ENCODE measurements around the gene CHD6.

DNA sequence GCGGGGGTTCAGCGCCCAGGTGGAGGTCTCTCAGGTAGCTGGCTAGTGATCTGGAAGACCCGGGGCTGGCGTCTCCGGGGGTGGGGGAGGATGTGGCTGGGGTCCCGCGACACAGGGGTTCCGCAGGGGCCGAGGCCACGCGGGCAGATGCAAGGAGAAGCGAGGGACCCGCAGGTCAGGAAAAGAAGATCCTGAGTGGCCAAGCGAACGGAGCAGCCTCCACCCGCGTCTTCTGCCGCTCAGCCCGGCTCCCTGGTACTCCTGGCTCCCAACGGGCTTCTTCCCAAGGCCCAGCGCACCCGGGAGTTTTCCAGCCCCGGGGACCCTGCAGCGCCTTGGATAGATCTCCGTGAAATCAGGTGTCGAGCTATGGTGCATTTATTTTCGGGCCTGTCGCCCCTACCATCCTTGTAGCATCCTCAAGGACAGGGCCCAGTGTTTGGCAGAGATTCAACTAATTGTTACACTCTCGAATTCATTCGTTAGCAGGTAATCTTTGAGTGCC, 682 bp upstream of the CHD6 start:
- no peak for TF ChIP-seq RARB (CRISPR knock-in tag; IDR thresholded peaks at IDR 0.05)
- TF ChIP-seq, protein P1, sequence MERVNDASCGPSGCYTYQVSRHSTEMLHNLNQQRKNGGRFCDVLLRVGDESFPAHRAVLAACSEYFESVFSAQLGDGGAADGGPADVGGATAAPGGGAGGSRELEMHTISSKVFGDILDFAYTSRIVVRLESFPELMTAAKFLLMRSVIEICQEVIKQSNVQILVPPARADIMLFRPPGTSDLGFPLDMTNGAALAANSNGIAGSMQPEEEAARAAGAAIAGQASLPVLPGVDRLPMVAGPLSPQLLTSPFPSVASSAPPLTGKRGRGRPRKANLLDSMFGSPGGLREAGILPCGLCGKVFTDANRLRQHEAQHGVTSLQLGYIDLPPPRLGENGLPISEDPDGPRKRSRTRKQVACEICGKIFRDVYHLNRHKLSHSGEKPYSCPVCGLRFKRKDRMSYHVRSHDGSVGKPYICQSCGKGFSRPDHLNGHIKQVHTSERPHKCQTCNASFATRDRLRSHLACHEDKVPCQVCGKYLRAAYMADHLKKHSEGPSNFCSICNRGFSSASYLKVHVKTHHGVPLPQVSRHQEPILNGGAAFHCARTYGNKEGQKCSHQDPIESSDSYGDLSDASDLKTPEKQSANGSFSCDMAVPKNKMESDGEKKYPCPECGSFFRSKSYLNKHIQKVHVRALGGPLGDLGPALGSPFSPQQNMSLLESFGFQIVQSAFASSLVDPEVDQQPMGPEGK (CRISPR knock-in tag; IDR thresholded peaks at IDR 0.05; ENCODE audit: borderline replicate concordance): no peak
